ENCODE results near the gene NIPAL3. TPM values are rescaled to one million over a fixed set of nuclear protein-coding genes. Genes with fewer than 3 reads are reported as not detected.
A peak's percentile ranks its signal among the peaks of the same experiment; 100 is the strongest.
"Not testable (repeated sequence)": the region's sequence is repeated elsewhere in the genome, so short reads cannot be mapped to it uniquely, and the experiment has no call there.

NIPAL3 gene
- total and polyA plus RNA-seq, 2 donors = 9.2 to 17.1 TPM

- 60% methylated on average over 5 of the region's 5 CpGs for WGBS
- peak overlapping the region; percentile 81 to 85 for H3K27ac ChIP-seq (ENCODE audit: low read depth in 1 of 2, low read length in 1 of 2)
- peaks cover 0 to 8% of the 10 kb centered on the region in 2 donors for H3K27me3 ChIP-seq (ENCODE audit: control insufficient read depth in 2 of 2, insufficient read depth in 1 of 2, low read length in 1 of 2)
- H3K4me3 ChIP-seq (ENCODE audit: low read length in 2 of 2) = no peak overlapping the region
- DNase-seq (ENCODE audit: low read depth in 6 of 9, low spot score in 9 of 9) = peak in 1 of 9 donors; percentile 49
- H3K4me1 ChIP-seq (ENCODE audit: control insufficient read depth in 2 of 2, insufficient read depth in 2 of 2, low read length in 2 of 2) = peaks cover 0 to 30% of the 10 kb centered on the region in 2 donors
- H3K9me3 ChIP-seq (ENCODE audit: control insufficient read depth in 2 of 2, insufficient read depth in 1 of 2, low read length in 1 of 2) = peaks cover 0 to 3% of the 10 kb centered on the region in 2 donors
- no peaks in the 10 kb centered on the region for H3K36me3 ChIP-seq (ENCODE audit: control insufficient read depth in 2 of 2, insufficient read depth in 2 of 2, low read length in 1 of 2)
These were observed 91.2 kb downstream of the NIPAL3 start for GRCh38 chr1:24506691-24507381.

DNA sequence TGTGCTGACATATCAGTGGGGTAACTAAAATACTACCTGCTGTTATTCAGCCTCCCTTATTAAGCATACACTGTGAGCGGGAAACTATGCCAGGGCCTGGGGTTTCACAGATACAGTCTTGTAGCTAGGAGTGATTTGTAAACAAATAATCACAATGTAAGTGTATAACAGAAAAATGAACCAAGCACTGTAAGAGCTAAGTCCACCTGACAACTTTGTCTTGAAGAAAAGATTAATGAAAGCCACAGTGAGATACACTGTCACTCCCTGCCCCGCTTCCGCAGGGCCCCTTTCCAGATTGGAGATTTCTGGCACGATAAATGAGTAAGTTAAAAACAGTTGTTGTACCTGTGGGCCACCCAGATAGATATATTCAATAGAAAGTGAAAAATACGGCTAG, 91.8 kb downstream of the NIPAL3 start:
- H3K27ac ChIP-seq (ENCODE audit: low read depth in 1 of 2, low read length in 1 of 2) = peak overlapping the region; percentile 81 to 85
- H3K4me3 ChIP-seq (ENCODE audit: low read length in 2 of 2) = no peak overlapping the region
- H3K36me3 ChIP-seq (ENCODE audit: control insufficient read depth in 2 of 2, insufficient read depth in 2 of 2, low read length in 1 of 2) = no peaks in the 10 kb centered on the region
- no peak for DNase-seq (ENCODE audit: low read depth in 6 of 9, low spot score in 9 of 9)
- peaks cover 0 to 25% of the 10 kb centered on the region in 2 donors for H3K4me1 ChIP-seq (ENCODE audit: control insufficient read depth in 2 of 2, insufficient read depth in 2 of 2, low read length in 2 of 2)
- 97% methylated on average over 5 of the region's 5 CpGs for WGBS
- peaks cover 0 to 3% of the 10 kb centered on the region in 2 donors for H3K9me3 ChIP-seq (ENCODE audit: control insufficient read depth in 2 of 2, insufficient read depth in 1 of 2, low read length in 1 of 2)
- H3K27me3 ChIP-seq (ENCODE audit: control insufficient read depth in 2 of 2, insufficient read depth in 1 of 2, low read length in 1 of 2) = peaks cover 0 to 8% of the 10 kb centered on the region in 2 donors

DNA sequence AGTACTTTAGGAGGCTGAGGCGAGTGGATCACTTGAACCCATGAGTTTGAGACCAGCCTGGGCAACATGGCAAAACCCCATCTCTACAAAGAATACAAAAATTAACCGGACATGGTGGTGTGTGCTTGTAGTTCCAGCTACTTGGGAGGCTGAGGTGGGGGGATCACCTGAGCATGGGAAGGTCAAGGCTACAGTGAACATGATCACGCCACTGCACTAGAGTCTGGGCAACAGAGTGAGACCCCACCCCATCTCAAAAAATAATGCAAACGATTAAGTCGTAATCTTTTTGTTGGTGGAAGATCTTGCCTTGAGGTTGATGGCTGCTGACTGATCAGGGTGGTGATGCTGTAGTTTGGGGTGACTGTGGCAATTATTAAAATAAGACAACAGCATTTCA, 93.3 kb downstream of the NIPAL3 start:
- WGBS = 99% methylated on average over 5 of the region's 5 CpGs
- DNase-seq (ENCODE audit: low read depth in 6 of 9, low spot score in 9 of 9) = no peak
- H3K4me3 ChIP-seq (ENCODE audit: low read length in 2 of 2) = no peak overlapping the region
- H3K27me3 ChIP-seq (ENCODE audit: control insufficient read depth in 2 of 2, insufficient read depth in 1 of 2, low read length in 1 of 2) = peaks cover 0 to 2% of the 10 kb centered on the region in 2 donors
- H3K4me1 ChIP-seq (ENCODE audit: control insufficient read depth in 2 of 2, insufficient read depth in 2 of 2, low read length in 2 of 2) = peaks cover 0 to 21% of the 10 kb centered on the region in 2 donors
- H3K27ac ChIP-seq (ENCODE audit: low read depth in 1 of 2, low read length in 1 of 2) = no peak overlapping the region
- no peaks in the 10 kb centered on the region for H3K36me3 ChIP-seq (ENCODE audit: control insufficient read depth in 2 of 2, insufficient read depth in 2 of 2, low read length in 1 of 2)
- no peaks in the 10 kb centered on the region for H3K9me3 ChIP-seq (ENCODE audit: control insufficient read depth in 2 of 2, insufficient read depth in 1 of 2, low read length in 1 of 2)

DNA sequence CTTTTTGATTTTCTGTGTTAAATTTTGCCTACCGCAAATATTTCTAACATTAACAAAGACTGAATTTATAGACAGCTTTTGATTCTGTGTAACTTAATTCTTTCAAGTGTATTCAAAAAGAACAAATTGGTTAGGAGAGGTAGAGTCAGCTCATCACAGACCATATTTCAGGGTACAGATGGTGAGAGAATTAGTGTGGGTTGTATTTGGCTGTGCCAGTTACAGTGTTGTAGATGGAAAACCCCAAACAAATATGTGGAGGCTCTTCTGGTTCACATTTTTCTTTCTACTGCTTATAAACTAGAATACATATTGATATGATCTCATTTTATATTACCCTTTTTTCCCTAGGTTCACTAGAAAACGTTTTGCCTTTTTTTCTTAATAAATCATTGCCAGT, 98.1 kb downstream of the NIPAL3 start:
- Histone ChIP-seq H3K9me3 (ENCODE audit: control insufficient read depth in 2 of 2, insufficient read depth in 1 of 2, low read length in 1 of 2) (no peaks in the 10 kb centered on the region), H3K36me3 (ENCODE audit: control insufficient read depth in 2 of 2, insufficient read depth in 2 of 2, low read length in 1 of 2) (peaks cover 0 to 9% of the 10 kb centered on the region in 2 donors), H3K27me3 (ENCODE audit: control insufficient read depth in 2 of 2, insufficient read depth in 1 of 2, low read length in 1 of 2) (no peaks in the 10 kb centered on the region), H3K27ac (ENCODE audit: low read depth in 1 of 2, low read length in 1 of 2) (no peak overlapping the region), H3K4me1 (ENCODE audit: control insufficient read depth in 2 of 2, insufficient read depth in 2 of 2, low read length in 2 of 2) (no peaks in the 10 kb centered on the region), H3K4me3 (ENCODE audit: low read length in 2 of 2) (no peak overlapping the region)
- 85% methylated on average over 2 of the region's 2 CpGs for WGBS
- no peak for DNase-seq (ENCODE audit: low read depth in 6 of 9, low spot score in 9 of 9)

- H3K27ac ChIP-seq (ENCODE audit: low read depth in 1 of 2, low read length in 1 of 2) = no peak overlapping the region
- peaks cover 0 to 9% of the 10 kb centered on the region in 2 donors for H3K36me3 ChIP-seq (ENCODE audit: control insufficient read depth in 2 of 2, insufficient read depth in 2 of 2, low read length in 1 of 2)
- no peak for DNase-seq (ENCODE audit: low read depth in 6 of 9, low spot score in 9 of 9)
- no peaks in the 10 kb centered on the region for H3K9me3 ChIP-seq (ENCODE audit: control insufficient read depth in 2 of 2, insufficient read depth in 1 of 2, low read length in 1 of 2)
- H3K27me3 ChIP-seq (ENCODE audit: control insufficient read depth in 2 of 2, insufficient read depth in 1 of 2, low read length in 1 of 2) = no peaks in the 10 kb centered on the region
- H3K4me3 ChIP-seq (ENCODE audit: low read length in 2 of 2) = no peak overlapping the region
- no peaks in the 10 kb centered on the region for H3K4me1 ChIP-seq (ENCODE audit: control insufficient read depth in 2 of 2, insufficient read depth in 2 of 2, low read length in 2 of 2)
- WGBS = 97% methylated on average over 5 of the region's 5 CpGs
These were observed 99.3 kb downstream of the NIPAL3 start for GRCh38 chr1:24514946-24515345.

DNA sequence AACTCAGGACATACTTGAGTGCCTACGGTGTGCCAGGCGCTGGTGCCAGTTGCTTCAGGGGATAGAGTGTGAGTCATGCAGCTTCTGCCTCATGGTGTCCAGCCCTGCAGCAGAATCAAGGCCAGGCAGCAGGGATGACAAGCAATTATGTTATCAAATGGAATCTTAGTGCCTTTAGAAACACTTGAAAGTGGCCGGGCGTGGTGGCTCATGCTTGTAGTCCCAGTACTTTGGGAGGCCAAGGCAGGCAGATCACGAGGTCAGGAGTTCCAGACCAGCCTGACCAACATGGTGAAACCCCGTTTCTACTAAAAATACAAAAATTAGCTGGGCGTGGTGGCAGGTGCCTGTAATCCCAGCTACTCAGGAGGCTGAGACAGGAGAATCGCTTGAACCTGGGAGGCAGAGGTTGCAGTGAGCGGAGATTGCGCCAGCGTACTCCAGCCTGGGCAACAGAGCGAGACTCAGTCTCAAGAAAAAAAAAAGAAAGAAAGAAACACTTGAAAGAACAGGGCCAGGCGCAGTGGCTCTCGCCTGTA, 100.1 kb downstream of the NIPAL3 start:
- not testable (repeated sequence) for H3K4me3 ChIP-seq (ENCODE audit: low read length in 2 of 2); H3K36me3 ChIP-seq (ENCODE audit: control insufficient read depth in 2 of 2, insufficient read depth in 2 of 2, low read length in 1 of 2); DNase-seq (ENCODE audit: low read depth in 6 of 9, low spot score in 9 of 9); H3K27ac ChIP-seq (ENCODE audit: low read depth in 1 of 2, low read length in 1 of 2); H3K4me1 ChIP-seq (ENCODE audit: control insufficient read depth in 2 of 2, insufficient read depth in 2 of 2, low read length in 2 of 2); H3K9me3 ChIP-seq (ENCODE audit: control insufficient read depth in 2 of 2, insufficient read depth in 1 of 2, low read length in 1 of 2); H3K27me3 ChIP-seq (ENCODE audit: control insufficient read depth in 2 of 2, insufficient read depth in 1 of 2, low read length in 1 of 2)
- 98% methylated on average over 14 of the region's 14 CpGs for WGBS

DNA sequence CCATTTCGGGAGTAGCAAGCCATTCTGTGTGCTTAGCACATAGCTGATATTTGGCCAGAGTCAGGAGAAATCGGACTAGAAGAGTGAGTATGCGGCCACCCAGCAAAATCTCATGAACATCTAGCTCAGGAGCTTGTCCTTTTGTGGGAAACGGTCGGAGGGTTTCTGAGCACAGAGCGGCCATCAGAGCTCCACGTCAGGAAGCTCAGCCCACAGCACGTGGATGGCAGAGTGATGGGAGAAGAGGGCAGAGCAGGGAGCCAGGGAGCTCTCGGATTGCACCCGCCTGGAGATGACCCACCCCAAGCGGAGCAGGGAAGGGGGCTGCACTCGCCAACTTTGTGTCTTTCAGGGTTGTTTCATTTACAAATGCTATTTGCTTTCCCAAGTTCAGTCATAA, 100.9 kb downstream of the NIPAL3 start:
- 93% methylated on average over 12 of the region's 12 CpGs for WGBS
- H3K4me1 ChIP-seq (ENCODE audit: control insufficient read depth in 2 of 2, insufficient read depth in 2 of 2, low read length in 2 of 2) = no peaks in the 10 kb centered on the region
- H3K27ac ChIP-seq (ENCODE audit: low read depth in 1 of 2, low read length in 1 of 2) = no peak overlapping the region
- H3K36me3 ChIP-seq (ENCODE audit: control insufficient read depth in 2 of 2, insufficient read depth in 2 of 2, low read length in 1 of 2) = peaks cover 0 to 9% of the 10 kb centered on the region in 2 donors
- no peak overlapping the region for H3K4me3 ChIP-seq (ENCODE audit: low read length in 2 of 2)
- no peaks in the 10 kb centered on the region for H3K27me3 ChIP-seq (ENCODE audit: control insufficient read depth in 2 of 2, insufficient read depth in 1 of 2, low read length in 1 of 2)
- H3K9me3 ChIP-seq (ENCODE audit: control insufficient read depth in 2 of 2, insufficient read depth in 1 of 2, low read length in 1 of 2) = no peaks in the 10 kb centered on the region
- no peak for DNase-seq (ENCODE audit: low read depth in 6 of 9, low spot score in 9 of 9)

GRCh38 chr1:24517898-24518297, 102.3 kb downstream of the NIPAL3 start:
- 98% methylated on average over 4 of the region's 4 CpGs for WGBS
- Histone ChIP-seq H3K4me1 (ENCODE audit: control insufficient read depth in 2 of 2, insufficient read depth in 2 of 2, low read length in 2 of 2) (no peaks in the 10 kb centered on the region), H3K27ac (ENCODE audit: low read depth in 1 of 2, low read length in 1 of 2) (no peak overlapping the region), H3K27me3 (ENCODE audit: control insufficient read depth in 2 of 2, insufficient read depth in 1 of 2, low read length in 1 of 2) (no peaks in the 10 kb centered on the region), H3K4me3 (ENCODE audit: low read length in 2 of 2) (no peak overlapping the region), H3K36me3 (ENCODE audit: control insufficient read depth in 2 of 2, insufficient read depth in 2 of 2, low read length in 1 of 2) (peaks cover 0 to 9% of the 10 kb centered on the region in 2 donors), H3K9me3 (ENCODE audit: control insufficient read depth in 2 of 2, insufficient read depth in 1 of 2, low read length in 1 of 2) (no peaks in the 10 kb centered on the region)
- DNase-seq (ENCODE audit: low read depth in 6 of 9, low spot score in 9 of 9) = no peak

GRCh38 chr1:24520282-24520681, 104.7 kb downstream of the NIPAL3 start:
- not testable (repeated sequence) for H3K4me1 ChIP-seq (ENCODE audit: control insufficient read depth in 2 of 2, insufficient read depth in 2 of 2, low read length in 2 of 2); DNase-seq (ENCODE audit: low read depth in 6 of 9, low spot score in 9 of 9); H3K4me3 ChIP-seq (ENCODE audit: low read length in 2 of 2); H3K36me3 ChIP-seq (ENCODE audit: control insufficient read depth in 2 of 2, insufficient read depth in 2 of 2, low read length in 1 of 2); H3K27ac ChIP-seq (ENCODE audit: low read depth in 1 of 2, low read length in 1 of 2); H3K9me3 ChIP-seq (ENCODE audit: control insufficient read depth in 2 of 2, insufficient read depth in 1 of 2, low read length in 1 of 2); H3K27me3 ChIP-seq (ENCODE audit: control insufficient read depth in 2 of 2, insufficient read depth in 1 of 2, low read length in 1 of 2)
- 97% methylated on average over 5 of the region's 5 CpGs for WGBS

All from thymus (tissue), 11 donors.